MM.1S (cell line): ENCODE data around the gene MTA3.

Source experiments
- DNase-seq: peaks from one replicate; pipeline ENCODE4 v3.0.0-alpha.2; 2015
- H2AFZ ChIP-seq: fragments of 300-600 bp; sonication (generic); 2 replicates; pipeline ENCODE4 v1.6.0; 2016; ENCODE audit warnings: antibody characterized with exemption, low read length
- H3F3A ChIP-seq: fragments of 300-600 bp; sonication (generic); 2 replicates; pipeline ENCODE4 v1.6.1; 2016; ENCODE audit warnings: mild to moderate bottlenecking, antibody characterized with exemption, low read length, moderate library complexity, mixed read lengths; ENCODE audit not compliant: insufficient read depth
- H3K27ac ChIP-seq: fragments of 300-600 bp; sonication (generic); 2 replicates; pipeline ENCODE4 v1.5.1; 2016; ENCODE audit warnings: mild to moderate bottlenecking, low read length
- H3K27me3 ChIP-seq: fragments of 300-600 bp; sonication (generic); replicated peaks from 2 replicates; pipeline ENCODE4 v1.6.0; 2016; ENCODE audit warnings: low read length; ENCODE audit not compliant: insufficient read depth
- H3K36me3 ChIP-seq: fragments of 300-600 bp; sonication (generic); replicated peaks from 2 replicates; pipeline ENCODE4 v1.6.1; 2016; ENCODE audit warnings: mild to moderate bottlenecking, low read length, mixed read lengths; ENCODE audit not compliant: insufficient read depth
- H3K4me1 ChIP-seq: fragments of 300-600 bp; sonication (generic); 2 replicates; pipeline ENCODE4 v1.6.1; 2016; ENCODE audit warnings: low read length, mixed read lengths
- H3K4me2 ChIP-seq: fragments of 300-600 bp; sonication (generic); 2 replicates; pipeline ENCODE4 v1.6.0; 2016; ENCODE audit warnings: low read depth, low read length
- H3K4me3 ChIP-seq: fragments of 300-600 bp; sonication (generic); 2 replicates; pipeline ENCODE4 v1.5.1; 2016; ENCODE audit warnings: low read length, mixed read lengths
- H3K79me2 ChIP-seq: fragments of 300-600 bp; sonication (generic); 2 replicates; pipeline ENCODE4 v1.6.1; 2016; ENCODE audit warnings: mixed run types, low read length, mixed read lengths
- H3K9ac ChIP-seq: fragments of 300-600 bp; sonication (generic); 2 replicates; pipeline ENCODE4 v1.6.1; 2016; ENCODE audit warnings: low read length, mixed read lengths
- H3K9me2 ChIP-seq: fragments of 300-600 bp; sonication (generic); replicated peaks from 2 replicates; pipeline ENCODE4 v1.6.1; 2016; ENCODE audit warnings: mild to moderate bottlenecking, low read length, mixed read lengths; ENCODE audit not compliant: insufficient read depth
- H3K9me3 ChIP-seq: fragments of 300-600 bp; sonication (generic); replicated peaks from 2 replicates; pipeline ENCODE4 v1.6.1; 2016; ENCODE audit warnings: mild to moderate bottlenecking, low read length, mixed read lengths; ENCODE audit not compliant: insufficient read depth
- H4K20me1 ChIP-seq: fragments of 300-600 bp; sonication (generic); 2 replicates; pipeline ENCODE4 v1.6.1; 2016; ENCODE audit warnings: mild to moderate bottlenecking, low read length, moderate library complexity, mixed read lengths; ENCODE audit not compliant: insufficient read depth
- EZH2 ChIP-seq: fragments of 300-600 bp; sonication (generic); optimal IDR thresholded peaks from 2 replicates; pipeline ENCODE3; 2017; ENCODE audit warnings: low read depth, mild to moderate bottlenecking, antibody characterized with exemption, low read length, mixed read lengths
- EZH2phosphoT487 ChIP-seq: fragments of 300-600 bp; sonication (generic); IDR thresholded peaks from 2 replicates; pipeline ENCODE4 v1.6.1; 2018; ENCODE audit warnings: antibody characterized with exemption, low read length
- TF ChIP-seq, protein P1 (sequence below): fragments of 300-600 bp; sonication (generic); IDR thresholded peaks from 2 replicates; pipeline ENCODE4 v1.5.1; 2016; ENCODE audit warnings: antibody characterized with exemption, low read length, mixed read lengths

MTA3 gene

DNA sequence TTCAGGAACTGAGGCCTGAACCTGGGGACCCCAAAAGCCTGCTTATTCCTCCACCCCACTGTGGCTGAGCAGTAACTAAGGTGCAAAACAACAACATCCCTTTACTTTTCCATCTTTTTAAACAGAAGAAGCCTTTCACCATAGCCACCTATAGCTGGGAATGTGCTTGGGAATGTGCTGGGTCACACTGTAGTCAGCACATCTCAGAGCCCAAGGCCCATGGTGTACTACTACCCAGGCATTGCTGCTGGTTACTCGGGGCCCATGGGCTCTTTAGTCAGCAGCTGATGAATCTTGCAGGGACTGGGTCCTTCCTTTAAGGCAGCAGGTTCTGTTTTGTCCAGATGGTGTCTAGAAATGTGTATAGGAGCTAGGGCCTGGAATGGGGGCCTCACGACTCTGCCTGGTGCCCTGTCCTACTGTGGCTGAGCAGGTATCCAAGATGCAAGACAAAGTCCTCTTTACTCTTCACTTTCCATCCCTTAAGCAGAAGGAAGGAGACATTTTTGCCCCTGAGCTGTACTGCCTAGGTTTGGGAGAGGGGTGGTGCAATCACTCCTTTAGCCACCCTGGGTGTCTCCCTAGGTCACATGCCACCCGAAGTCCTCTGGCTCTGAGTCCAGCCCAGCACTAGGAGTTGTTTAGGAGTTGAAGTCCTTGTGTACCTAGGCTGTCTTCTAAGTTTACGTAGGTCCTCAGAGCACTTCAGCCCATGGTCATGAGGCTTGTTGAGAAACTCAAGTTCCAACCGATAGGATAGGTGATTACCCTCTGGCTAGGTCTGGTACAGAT is 125.5 kb downstream of the MTA3 start:
- TF ChIP-seq, protein P1, sequence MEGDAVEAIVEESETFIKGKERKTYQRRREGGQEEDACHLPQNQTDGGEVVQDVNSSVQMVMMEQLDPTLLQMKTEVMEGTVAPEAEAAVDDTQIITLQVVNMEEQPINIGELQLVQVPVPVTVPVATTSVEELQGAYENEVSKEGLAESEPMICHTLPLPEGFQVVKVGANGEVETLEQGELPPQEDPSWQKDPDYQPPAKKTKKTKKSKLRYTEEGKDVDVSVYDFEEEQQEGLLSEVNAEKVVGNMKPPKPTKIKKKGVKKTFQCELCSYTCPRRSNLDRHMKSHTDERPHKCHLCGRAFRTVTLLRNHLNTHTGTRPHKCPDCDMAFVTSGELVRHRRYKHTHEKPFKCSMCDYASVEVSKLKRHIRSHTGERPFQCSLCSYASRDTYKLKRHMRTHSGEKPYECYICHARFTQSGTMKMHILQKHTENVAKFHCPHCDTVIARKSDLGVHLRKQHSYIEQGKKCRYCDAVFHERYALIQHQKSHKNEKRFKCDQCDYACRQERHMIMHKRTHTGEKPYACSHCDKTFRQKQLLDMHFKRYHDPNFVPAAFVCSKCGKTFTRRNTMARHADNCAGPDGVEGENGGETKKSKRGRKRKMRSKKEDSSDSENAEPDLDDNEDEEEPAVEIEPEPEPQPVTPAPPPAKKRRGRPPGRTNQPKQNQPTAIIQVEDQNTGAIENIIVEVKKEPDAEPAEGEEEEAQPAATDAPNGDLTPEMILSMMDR = no peak
- TF ChIP-seq EZH2 (no peak), EZH2phosphoT487 (no peak)
- H3K4me1 ChIP-seq = no peaks in the 10 kb centered on the region
- DNase-seq = no peak
- H3K36me3 ChIP-seq = no peaks in the 10 kb centered on the region
- no peak overlapping the region for H3K4me2 ChIP-seq
- no peaks in the 10 kb centered on the region for H3K9me3 ChIP-seq
- H3F3A ChIP-seq = no peaks in the 10 kb centered on the region
- H3K27ac ChIP-seq = no peak overlapping the region
- H3K9ac ChIP-seq = no peak overlapping the region
- no peaks in the 10 kb centered on the region for H3K9me2 ChIP-seq
- no peak overlapping the region for H3K4me3 ChIP-seq
- H2AFZ ChIP-seq = no peak overlapping the region
- no peaks in the 10 kb centered on the region for H4K20me1 ChIP-seq
- no peaks in the 10 kb centered on the region for H3K27me3 ChIP-seq
- H3K79me2 ChIP-seq = no peaks in the 10 kb centered on the region

GRCh38 chr2:42696987-42697386 is 128.6 kb downstream of the MTA3 start:
- Histone ChIP-seq H3F3A (no peaks in the 10 kb centered on the region), H3K27ac (no peak overlapping the region), H3K9me3 (no peaks in the 10 kb centered on the region), H3K4me2 (no peak overlapping the region), H2AFZ (no peak overlapping the region), H3K4me1 (no peaks in the 10 kb centered on the region), H3K36me3 (no peaks in the 10 kb centered on the region), H3K27me3 (no peaks in the 10 kb centered on the region), H3K9me2 (no peaks in the 10 kb centered on the region), H4K20me1 (no peaks in the 10 kb centered on the region), H3K4me3 (no peak overlapping the region), H3K79me2 (no peaks in the 10 kb centered on the region), H3K9ac (no peak overlapping the region)
- no peak for DNase-seq
- no peak for TF ChIP-seq EZH2phosphoT487
- TF ChIP-seq, protein P1 = no peak
- no peak for TF ChIP-seq EZH2

DNA sequence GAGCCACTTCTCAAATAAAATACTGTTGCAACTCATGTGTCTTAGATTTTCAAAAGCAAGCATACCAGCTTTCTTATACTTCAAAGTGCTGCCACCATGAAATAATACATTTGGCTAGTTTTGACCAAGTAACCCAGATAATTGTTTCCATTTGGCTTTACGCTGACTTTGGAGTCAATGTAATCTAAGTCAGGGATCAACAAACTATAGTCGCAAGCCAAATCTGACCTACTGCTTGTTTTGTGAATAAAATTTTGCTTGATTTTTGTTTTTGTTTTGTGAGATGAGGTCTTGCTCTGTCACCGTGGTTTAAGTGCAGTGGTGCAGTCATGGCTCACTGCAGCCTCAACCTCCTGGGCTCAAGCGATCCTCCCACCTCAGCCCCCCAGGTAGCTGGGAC is 130.5 kb downstream of the MTA3 start:
- Histone ChIP-seq H3K4me2 (no peak overlapping the region), H3K4me1 (no peaks in the 10 kb centered on the region), H3K36me3 (no peaks in the 10 kb centered on the region), H2AFZ (no peak overlapping the region), H3K27me3 (no peaks in the 10 kb centered on the region), H4K20me1 (no peaks in the 10 kb centered on the region), H3K4me3 (no peak overlapping the region), H3F3A (no peaks in the 10 kb centered on the region), H3K9me3 (no peaks in the 10 kb centered on the region), H3K27ac (no peak overlapping the region), H3K79me2 (no peaks in the 10 kb centered on the region), H3K9me2 (no peaks in the 10 kb centered on the region), H3K9ac (no peak overlapping the region)
- no peak for DNase-seq
- TF ChIP-seq, protein P1 = no peak
- no peak for TF ChIP-seq EZH2
- no peak for TF ChIP-seq EZH2phosphoT487
